ENCODE data around the gene NKX1-2. TPM values are rescaled to one million over a fixed set of nuclear protein-coding genes. Genes with fewer than 3 reads are reported as not detected.

Gene NKX1-2
- total RNA-seq, 2 experiments from 2014 or later = not detected

- Histone ChIP-seq H3K4me3 (ENCODE audit: low read depth, low read length, poor library complexity, severe bottlenecking) (no peak overlapping the region), H3K4me1 (ENCODE audit: insufficient read depth, low read length, poor library complexity, severe bottlenecking) (peaks cover 6% of the 10 kb centered on the region), H3K4me2 (ENCODE audit: low read length) (no peak overlapping the region), H3K9me2 (ENCODE audit: insufficient read depth, low read length) (no peaks in the 10 kb centered on the region), H4K20me1 (ENCODE audit: insufficient read depth, low read length) (no peaks in the 10 kb centered on the region), H3K9me3 (ENCODE audit: low read length) (no peaks in the 10 kb centered on the region), H3K27ac (ENCODE audit: low read depth, low read length, poor library complexity, severe bottlenecking) (no peak overlapping the region), H2AFZ (ENCODE audit: low read length) (no peak overlapping the region), H3K79me2 (ENCODE audit: insufficient read depth, low read depth, low read length) (no peaks in the 10 kb centered on the region), H3K36me3 (ENCODE audit: insufficient read depth, low read length) (no peaks in the 10 kb centered on the region)
- no peak for DNase-seq (ENCODE audit: low spot score)
- no TSS peak for BruUV-seq (replicated peaks)
- POLR2A ChIA-PET = interaction anchor here (0.7 kb wide), 1 partner anchor 78 kb away, joined by 4 read pairs; no protein-coding TSS in a partner anchor
- intact Hi-C loops (cut with micrococcal nuclease; ENCODE audit: unreplicated experiment) = no loop called here
- no peak for TF ChIP-seq EZH2phosphoT487 (IDR thresholded peaks at IDR 0.05; ENCODE audit: borderline replicate concordance, low read depth, low read length)
- TF ChIP-seq, protein P1, sequence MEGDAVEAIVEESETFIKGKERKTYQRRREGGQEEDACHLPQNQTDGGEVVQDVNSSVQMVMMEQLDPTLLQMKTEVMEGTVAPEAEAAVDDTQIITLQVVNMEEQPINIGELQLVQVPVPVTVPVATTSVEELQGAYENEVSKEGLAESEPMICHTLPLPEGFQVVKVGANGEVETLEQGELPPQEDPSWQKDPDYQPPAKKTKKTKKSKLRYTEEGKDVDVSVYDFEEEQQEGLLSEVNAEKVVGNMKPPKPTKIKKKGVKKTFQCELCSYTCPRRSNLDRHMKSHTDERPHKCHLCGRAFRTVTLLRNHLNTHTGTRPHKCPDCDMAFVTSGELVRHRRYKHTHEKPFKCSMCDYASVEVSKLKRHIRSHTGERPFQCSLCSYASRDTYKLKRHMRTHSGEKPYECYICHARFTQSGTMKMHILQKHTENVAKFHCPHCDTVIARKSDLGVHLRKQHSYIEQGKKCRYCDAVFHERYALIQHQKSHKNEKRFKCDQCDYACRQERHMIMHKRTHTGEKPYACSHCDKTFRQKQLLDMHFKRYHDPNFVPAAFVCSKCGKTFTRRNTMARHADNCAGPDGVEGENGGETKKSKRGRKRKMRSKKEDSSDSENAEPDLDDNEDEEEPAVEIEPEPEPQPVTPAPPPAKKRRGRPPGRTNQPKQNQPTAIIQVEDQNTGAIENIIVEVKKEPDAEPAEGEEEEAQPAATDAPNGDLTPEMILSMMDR (conservative IDR thresholded peaks at IDR 0.05; ENCODE audit: low read length) = no peak
- CTCF ChIA-PET (ENCODE audit: unreplicated experiment) = no interaction called here
Measured at GRCh38 chr10:124472071-124472470, 22.2 kb upstream of the NKX1-2 start.

DNA sequence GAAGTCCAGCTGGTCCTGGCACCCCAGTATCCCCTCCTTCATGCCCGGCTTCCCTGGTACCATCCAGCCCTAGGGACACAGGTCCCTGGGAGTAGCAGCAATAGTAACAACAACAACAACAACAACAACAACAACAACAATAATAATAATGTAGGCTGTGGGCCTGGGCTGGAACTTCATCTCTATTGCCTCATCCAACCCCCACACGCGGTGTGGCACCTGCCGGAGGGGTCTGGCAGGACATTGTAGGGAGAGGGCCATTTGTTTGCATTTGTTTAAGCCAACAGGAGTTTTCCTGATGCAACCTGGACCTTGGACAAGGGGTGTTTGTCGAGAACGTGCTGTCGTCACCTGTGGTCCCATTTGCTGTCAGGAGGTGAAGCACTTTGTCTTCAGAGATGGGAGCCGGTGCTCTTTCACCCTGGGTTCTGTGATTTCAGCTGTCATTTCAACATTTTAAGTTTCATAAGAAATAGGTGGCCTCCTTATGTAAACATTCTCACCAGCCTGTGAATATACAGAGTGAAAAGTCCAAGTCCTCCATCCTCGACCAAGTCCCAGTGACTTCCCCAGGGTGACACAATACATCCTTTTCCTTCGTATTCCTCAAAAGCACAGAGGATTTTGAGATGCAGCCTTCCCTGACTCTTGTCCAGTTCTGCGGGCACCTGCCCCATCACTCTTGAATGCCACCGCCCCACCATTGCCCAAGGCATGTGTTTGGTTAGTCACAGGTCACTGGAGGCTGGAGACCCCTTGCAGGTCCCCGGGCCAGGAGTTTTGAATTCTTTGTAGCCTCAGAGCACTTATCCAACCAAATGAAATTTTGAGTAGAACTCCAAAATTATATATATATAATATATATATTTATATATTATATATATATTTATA is 21.0 kb upstream of the NKX1-2 start:
- ChIA-PET CTCF (ENCODE audit: unreplicated experiment) (no interaction called here), POLR2A (no interaction called here)
- no peak overlapping the region for H3K4me3 ChIP-seq (ENCODE audit: low read depth, low read length, poor library complexity, severe bottlenecking)
- no peaks in the 10 kb centered on the region for H3K9me3 ChIP-seq (ENCODE audit: low read length)
- no peak overlapping the region for H3K4me2 ChIP-seq (ENCODE audit: low read length)
- intact Hi-C loops (cut with micrococcal nuclease; ENCODE audit: unreplicated experiment) = no loop called here
- no TSS peak for BruUV-seq (replicated peaks)
- no peak overlapping the region for H2AFZ ChIP-seq (ENCODE audit: low read length)
- no peaks in the 10 kb centered on the region for H3K36me3 ChIP-seq (ENCODE audit: insufficient read depth, low read length)
- no peak overlapping the region for H3K27ac ChIP-seq (ENCODE audit: low read depth, low read length, poor library complexity, severe bottlenecking)
- DNase-seq (ENCODE audit: low spot score) = no peak
- peaks cover 16% of the 10 kb centered on the region for H3K4me1 ChIP-seq (ENCODE audit: insufficient read depth, low read length, poor library complexity, severe bottlenecking)
- peaks cover 5% of the 10 kb centered on the region; the same call in 1 of the 2 replicates for H3K79me2 ChIP-seq (ENCODE audit: insufficient read depth, low read depth, low read length)
- no peaks in the 10 kb centered on the region for H3K9me2 ChIP-seq (ENCODE audit: insufficient read depth, low read length)
- TF ChIP-seq EZH2phosphoT487 (IDR thresholded peaks at IDR 0.05; ENCODE audit: borderline replicate concordance, low read depth, low read length) = no peak
- TF ChIP-seq, protein P1 (conservative IDR thresholded peaks at IDR 0.05; ENCODE audit: low read length) = no peak
- no peaks in the 10 kb centered on the region for H4K20me1 ChIP-seq (ENCODE audit: insufficient read depth, low read length)

DNA sequence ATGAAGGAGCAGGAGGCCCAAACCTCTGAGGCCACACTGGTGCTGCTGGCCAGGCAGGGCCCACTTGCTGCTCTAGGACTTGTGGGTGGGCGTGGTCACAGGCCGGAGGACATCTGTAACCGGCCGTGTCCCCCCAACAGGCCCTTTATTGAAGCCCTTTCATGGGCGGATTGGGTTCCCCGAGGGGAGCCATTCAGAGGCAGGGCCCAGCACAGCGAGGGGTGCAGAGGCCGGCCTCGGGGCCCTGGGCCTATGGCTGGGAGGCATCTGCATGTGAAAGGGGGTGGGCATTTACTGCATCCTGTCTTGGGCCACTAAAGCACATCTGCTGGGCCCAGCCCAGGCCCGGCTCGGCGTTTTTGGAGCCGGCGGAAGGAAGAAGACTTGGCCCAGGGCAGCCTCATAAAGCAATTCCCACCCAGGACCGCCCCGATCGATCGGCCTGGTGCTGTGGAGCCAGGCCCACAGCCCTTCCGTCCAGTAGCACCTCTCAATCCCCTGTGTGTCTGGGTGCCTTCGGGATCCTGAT is 20.2 kb upstream of the NKX1-2 start:
- H3K27ac ChIP-seq (ENCODE audit: low read depth, low read length, poor library complexity, severe bottlenecking) = no peak overlapping the region
- no peaks in the 10 kb centered on the region for H3K9me3 ChIP-seq (ENCODE audit: low read length)
- no peak for DNase-seq (ENCODE audit: low spot score)
- no TSS peak for BruUV-seq (replicated peaks)
- no peak overlapping the region for H2AFZ ChIP-seq (ENCODE audit: low read length)
- no peaks in the 10 kb centered on the region for H3K36me3 ChIP-seq (ENCODE audit: insufficient read depth, low read length)
- peaks cover 24% of the 10 kb centered on the region for H3K4me1 ChIP-seq (ENCODE audit: insufficient read depth, low read length, poor library complexity, severe bottlenecking)
- TF ChIP-seq EZH2phosphoT487 (IDR thresholded peaks at IDR 0.05; ENCODE audit: borderline replicate concordance, low read depth, low read length) = no peak
- no peak overlapping the region for H3K4me3 ChIP-seq (ENCODE audit: low read depth, low read length, poor library complexity, severe bottlenecking)
- ChIA-PET CTCF (ENCODE audit: unreplicated experiment) (no interaction called here), POLR2A (no interaction called here)
- H4K20me1 ChIP-seq (ENCODE audit: insufficient read depth, low read length) = no peaks in the 10 kb centered on the region
- peaks cover 5% of the 10 kb centered on the region; the same call in 1 of the 2 replicates for H3K79me2 ChIP-seq (ENCODE audit: insufficient read depth, low read depth, low read length)
- H3K4me2 ChIP-seq (ENCODE audit: low read length) = no peak overlapping the region
- intact Hi-C loops (cut with micrococcal nuclease; ENCODE audit: unreplicated experiment) = no loop called here
- no peaks in the 10 kb centered on the region for H3K9me2 ChIP-seq (ENCODE audit: insufficient read depth, low read length)

All from OCI-LY7 (cell line).